WTC11 (cell line): ENCODE results near the gene TMEM238L. TPM values are rescaled to one million over a fixed set of nuclear protein-coding genes. Genes with fewer than 3 reads are reported as not detected.
"Not testable (repeated sequence)": the region's sequence is repeated elsewhere in the genome, so short reads cannot be mapped to it uniquely, and the experiment has no call there.

ENCODE experiments used
- ATAC-seq: fragments of 200-7000 bp; cut with Tn5 transposase; 2 replicates; pipeline ENCODE4 v1.10.0; 2021; ENCODE audit warnings: mild to moderate bottlenecking, moderate library complexity
- Bru-seq: library from RNA; stranded (reverse); fragments of 400-500 nt; gene quantifications from one replicate; lab custom pipeline; 2021; lab: Mats Ljungman, UMichigan
- CTCF ChIA-PET: fragments of 300-600 bp; sonication (Branson Sonifier 250); formaldehyde crosslinking; loops from one replicate; lab custom pipeline; 2021; ENCODE audit warnings: antibody characterized with exemption; lab: Charles Lee
- POLR2A ChIA-PET: fragments of 350-600 bp; sonication (Branson Sonifier 250); formaldehyde crosslinking; loops from one replicate; lab custom pipeline; 2021; ENCODE audit warnings: antibody characterized with exemption; lab: Charles Lee
- DNase-seq: peaks from one replicate; pipeline ENCODE4 v3.0.0; 2021; ENCODE audit warnings: low spot score
- H3K27ac Mint-ChIP-seq: 2 replicates; pipeline ENCODE4 v1.8.0; 2021; ENCODE audit warnings: mixed read lengths
- H3K27me3 Mint-ChIP-seq: 2 replicates; pipeline ENCODE4 v1.8.0; 2021; ENCODE audit warnings: low read depth, mild to moderate bottlenecking, moderate library complexity, mixed read lengths
- H3K36me3 Mint-ChIP-seq: 2 replicates; pipeline ENCODE4 v1.8.0; 2021; ENCODE audit warnings: mixed read lengths
- H3K4me1 Mint-ChIP-seq: 2 replicates; pipeline ENCODE4 v1.8.0; 2022; ENCODE audit warnings: mixed read lengths
- H3K4me3 Mint-ChIP-seq: 2 replicates; pipeline ENCODE4 v1.8.0; 2021; ENCODE audit warnings: mild to moderate bottlenecking, moderate library complexity, mixed read lengths
- H3K9me3 Mint-ChIP-seq: 2 replicates; pipeline ENCODE4 v1.8.0; 2021; ENCODE audit warnings: mixed read lengths
- CBFB ChIP-seq: sonication (generic); formaldehyde crosslinking; IDR thresholded peaks from 2 replicates; pipeline ENCODE4 v1.8.1; 2022; ENCODE audit warnings: mild to moderate bottlenecking, low read depth, missing genetic modification reagents
- E2F4 ChIP-seq: sonication (generic); formaldehyde crosslinking; IDR thresholded peaks from 2 replicates; pipeline ENCODE4 v1.8.1; 2022; ENCODE audit warnings: low read depth, mild to moderate bottlenecking, moderate library complexity, missing genetic modification reagents, borderline replicate concordance
- EMX1 ChIP-seq: fragments of 250-450 bp; sonication (Bioruptor Pico); IDR thresholded peaks from 2 replicates; pipeline ENCODE4 v1.8.0; 2021; ENCODE audit warnings: mild to moderate bottlenecking
- SP1 ChIP-seq: sonication (generic); formaldehyde crosslinking; conservative IDR thresholded peaks from 2 replicates; pipeline ENCODE4 v1.8.1; 2022; ENCODE audit warnings: missing genetic modification reagents
- ZNF232 ChIP-seq: sonication (generic); formaldehyde crosslinking; IDR thresholded peaks from 2 replicates; pipeline ENCODE4 v1.8.0; 2022; ENCODE audit warnings: mild to moderate bottlenecking, missing genetic modification reagents
- long read RNA-seq, 3 experiments: library from RNA in 1 of 3; library from capped mRNA in 1 of 3; library from polyadenylated mRNA in 1 of 3; unstranded in 2 of 3; stranded (forward) in 1 of 3; transcript quantifications; one replicate each; pipeline ENCODE4 v2.0.0, GENCODE V29; 2021
- total RNA-seq: library from RNA; stranded (reverse); gene quantifications from 3 replicates; pipeline ENCODE4 v1.2.3, GENCODE V29; 2021
- TF ChIP-seq, protein P1 (sequence below): sonication (generic); formaldehyde crosslinking; IDR thresholded peaks from 2 replicates; pipeline ENCODE4 v1.8.0; 2022; ENCODE audit warnings: mild to moderate bottlenecking, missing genetic modification reagents
- TF ChIP-seq, protein P2 (sequence below): fragments of 250-450 bp; sonication (Bioruptor Pico); IDR thresholded peaks from 2 replicates; pipeline ENCODE4 v1.9.0; 2021; ENCODE audit warnings: mild to moderate bottlenecking
- TF ChIP-seq, protein P3 (sequence below): fragments of 200-600 bp; IDR thresholded peaks from 2 replicates; pipeline ENCODE4 v1.8.0; 2022; ENCODE audit warnings: antibody characterized with exemption

Gene TMEM238L
- total RNA-seq = not detected in 3 replicates
- Bru-seq, nascent RNA = not detected
- long read RNA-seq, experiment 1 = 0 reads
- long read RNA-seq, experiment 2 = 0 reads
- long read RNA-seq, experiment 3 = 0 reads

DNA sequence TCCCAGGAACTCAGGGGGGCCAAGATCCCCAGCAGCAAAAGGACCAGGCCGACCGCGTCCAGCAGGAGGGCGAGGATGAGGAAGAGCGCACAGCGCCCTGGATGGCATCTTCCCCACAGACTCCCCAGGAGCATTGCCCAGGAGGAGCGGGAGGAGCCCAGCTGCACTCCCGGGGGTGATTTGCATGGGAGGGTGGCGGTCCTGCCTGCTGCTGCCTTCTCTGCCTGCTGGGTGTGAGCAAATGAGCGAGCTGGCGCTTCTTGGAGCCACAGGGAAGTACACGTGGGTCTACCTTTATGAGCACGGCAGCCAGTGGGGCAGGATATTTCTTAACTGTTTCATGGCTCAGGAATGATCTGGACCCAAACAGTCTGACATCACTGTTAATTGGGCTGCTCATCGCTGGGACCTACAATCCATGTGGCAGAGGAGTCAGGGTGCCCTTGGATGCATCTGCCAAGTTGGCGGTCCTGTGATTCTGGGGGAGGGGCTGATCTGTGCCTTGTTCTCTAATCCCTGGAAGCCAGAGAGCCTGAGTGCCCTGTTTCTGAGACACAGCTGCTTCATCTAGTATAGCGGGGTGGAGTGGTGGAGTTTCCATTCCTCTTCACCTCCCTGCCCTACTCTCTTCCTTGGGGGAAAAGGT, at the start of gene TMEM238L:
TMEM238L (minus strand) TSS at position 270 of the 646 bp plus-strand sequence; CDS start at position 134, 136 bp downstream.
- POLR2A ChIA-PET = no interaction called here
- ATAC-seq = no peak
- H3K4me3 Mint-ChIP-seq = no peak within 1 kb of the TSS
- DNase-seq = no peak
- TF ChIP-seq, protein P1, sequence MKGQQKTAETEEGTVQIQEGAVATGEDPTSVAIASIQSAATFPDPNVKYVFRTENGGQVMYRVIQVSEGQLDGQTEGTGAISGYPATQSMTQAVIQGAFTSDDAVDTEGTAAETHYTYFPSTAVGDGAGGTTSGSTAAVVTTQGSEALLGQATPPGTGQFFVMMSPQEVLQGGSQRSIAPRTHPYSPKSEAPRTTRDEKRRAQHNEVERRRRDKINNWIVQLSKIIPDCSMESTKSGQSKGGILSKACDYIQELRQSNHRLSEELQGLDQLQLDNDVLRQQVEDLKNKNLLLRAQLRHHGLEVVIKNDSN (CRISPR knock-in tag) = no peak
- TF ChIP-seq ZNF232 (no peak), CBFB (CRISPR knock-in tag) (no peak)
- no peaks in the 10 kb centered on the region for H3K36me3 Mint-ChIP-seq
- H3K9me3 Mint-ChIP-seq = no peaks in the 10 kb centered on the region
- no peak within 1 kb of the TSS for H3K27ac Mint-ChIP-seq
- H3K4me1 Mint-ChIP-seq = peaks cover 21% of the 10 kb centered on the region
- CTCF ChIA-PET = no interaction called here
- H3K27me3 Mint-ChIP-seq = no peaks in the 10 kb centered on the region

GRCh38 chr17:10846636-10847035, 42.7 kb upstream of the TMEM238L start:
- H3K9me3 Mint-ChIP-seq = peaks cover 40% of the 10 kb centered on the region
- peaks cover 21% of the 10 kb centered on the region for H3K4me1 Mint-ChIP-seq
- H3K27ac Mint-ChIP-seq, POLR2A ChIA-PET, DNase-seq, ATAC-seq, CTCF ChIA-PET, H3K4me3 Mint-ChIP-seq: not testable (repeated sequence)
- H3K27me3 Mint-ChIP-seq = peaks cover 30% of the 10 kb centered on the region
- H3K36me3 Mint-ChIP-seq = peaks cover 13% of the 10 kb centered on the region

GRCh38 chr17:10845388-10845751, 41.5 kb upstream of the TMEM238L start:
- peaks cover 30% of the 10 kb centered on the region for H3K9me3 Mint-ChIP-seq
- peaks cover 21% of the 10 kb centered on the region for H3K4me1 Mint-ChIP-seq
- DNase-seq = no peak
- ATAC-seq = no peak
- peaks cover 24% of the 10 kb centered on the region for H3K27me3 Mint-ChIP-seq
- peak overlapping the region; percentile 82 for H3K4me3 Mint-ChIP-seq
- peaks cover 6% of the 10 kb centered on the region; the same call in 1 of the 2 replicates for H3K36me3 Mint-ChIP-seq
- POLR2A ChIA-PET = interaction anchor here (1.0 kb wide), 2 partner anchors 54 to 78 kb away, joined by 3 to 4 read pairs; no protein-coding TSS in a partner anchor
- no peak for TF ChIP-seq SP1
- TF ChIP-seq EMX1 (CRISPR knock-in tag) = no peak
- no peak for TF ChIP-seq E2F4 (CRISPR knock-in tag)
- CTCF ChIA-PET = interaction anchor here (0.7 to 3.9 kb wide), 35 partner anchors 16 to 1090 kb away, joined by 3 to 99 read pairs (median 5); no protein-coding TSS in a partner anchor
- H3K27ac Mint-ChIP-seq = no peak overlapping the region

DNA sequence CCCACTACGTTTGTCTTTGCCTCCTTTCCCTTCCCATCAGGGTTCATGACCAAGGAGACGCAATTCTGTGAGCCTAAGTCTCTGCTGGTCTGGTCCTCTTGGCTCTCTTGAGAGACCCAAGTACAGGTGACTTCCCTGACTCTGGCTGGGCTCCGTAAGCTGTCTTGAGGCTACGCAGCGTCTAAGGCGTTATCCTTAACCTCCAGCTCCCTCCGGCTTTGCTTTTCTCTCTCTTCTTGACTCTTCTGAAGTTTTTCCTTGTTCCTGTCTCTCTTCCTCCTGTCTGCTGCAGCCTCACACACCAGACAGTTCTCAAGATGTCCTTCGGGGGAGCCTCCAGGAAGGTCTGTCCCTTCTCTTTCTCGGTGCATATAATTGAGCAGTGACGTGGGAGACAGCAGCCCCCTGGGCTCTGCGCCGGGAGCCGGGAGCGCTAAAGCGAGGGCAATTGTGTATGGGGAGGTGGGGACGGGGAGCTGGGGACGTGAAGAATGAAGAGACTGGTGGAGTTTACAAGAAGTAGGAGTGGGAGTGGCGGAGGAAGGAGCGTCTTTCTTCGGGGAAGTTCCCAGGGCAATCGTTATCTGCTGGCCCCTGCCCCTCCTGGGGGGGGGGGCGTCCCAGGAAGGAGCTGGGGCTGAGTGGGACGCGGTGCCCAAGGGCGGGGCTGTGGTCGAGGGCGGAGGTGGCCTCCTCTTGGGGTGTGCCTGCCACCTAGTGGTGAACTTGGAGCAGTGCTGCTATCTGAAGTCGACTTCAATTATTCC, 40.9 kb upstream of the TMEM238L start:
- POLR2A ChIA-PET = interaction anchor here (1.0 kb wide), 2 partner anchors 53 to 78 kb away, joined by 3 to 4 read pairs; no protein-coding TSS in a partner anchor
- ATAC-seq = peak; percentile 89

More for the DNA sequence above, 40.9 kb upstream of the TMEM238L start:
- H3K4me3 Mint-ChIP-seq = peak overlapping the region; percentile 82
- no peak overlapping the region for H3K27ac Mint-ChIP-seq
- H3K27me3 Mint-ChIP-seq = peaks cover 24% of the 10 kb centered on the region
- H3K36me3 Mint-ChIP-seq = peaks cover 6% of the 10 kb centered on the region; the same call in 1 of the 2 replicates
- DNase-seq = peak; percentile 82
- H3K4me1 Mint-ChIP-seq = peaks cover 21% of the 10 kb centered on the region
- TF ChIP-seq, protein P2, sequence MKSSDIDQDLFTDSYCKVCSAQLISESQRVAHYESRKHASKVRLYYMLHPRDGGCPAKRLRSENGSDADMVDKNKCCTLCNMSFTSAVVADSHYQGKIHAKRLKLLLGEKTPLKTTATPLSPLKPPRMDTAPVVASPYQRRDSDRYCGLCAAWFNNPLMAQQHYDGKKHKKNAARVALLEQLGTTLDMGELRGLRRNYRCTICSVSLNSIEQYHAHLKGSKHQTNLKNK (CRISPR knock-in tag) = no peak
- TF ChIP-seq, protein P3, sequence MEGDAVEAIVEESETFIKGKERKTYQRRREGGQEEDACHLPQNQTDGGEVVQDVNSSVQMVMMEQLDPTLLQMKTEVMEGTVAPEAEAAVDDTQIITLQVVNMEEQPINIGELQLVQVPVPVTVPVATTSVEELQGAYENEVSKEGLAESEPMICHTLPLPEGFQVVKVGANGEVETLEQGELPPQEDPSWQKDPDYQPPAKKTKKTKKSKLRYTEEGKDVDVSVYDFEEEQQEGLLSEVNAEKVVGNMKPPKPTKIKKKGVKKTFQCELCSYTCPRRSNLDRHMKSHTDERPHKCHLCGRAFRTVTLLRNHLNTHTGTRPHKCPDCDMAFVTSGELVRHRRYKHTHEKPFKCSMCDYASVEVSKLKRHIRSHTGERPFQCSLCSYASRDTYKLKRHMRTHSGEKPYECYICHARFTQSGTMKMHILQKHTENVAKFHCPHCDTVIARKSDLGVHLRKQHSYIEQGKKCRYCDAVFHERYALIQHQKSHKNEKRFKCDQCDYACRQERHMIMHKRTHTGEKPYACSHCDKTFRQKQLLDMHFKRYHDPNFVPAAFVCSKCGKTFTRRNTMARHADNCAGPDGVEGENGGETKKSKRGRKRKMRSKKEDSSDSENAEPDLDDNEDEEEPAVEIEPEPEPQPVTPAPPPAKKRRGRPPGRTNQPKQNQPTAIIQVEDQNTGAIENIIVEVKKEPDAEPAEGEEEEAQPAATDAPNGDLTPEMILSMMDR = peak; percentile 93
- CTCF ChIA-PET = interaction anchor here (0.6 to 3.9 kb wide), 44 partner anchors 13 to 1091 kb away, joined by 3 to 99 read pairs (median 4); partner anchors contain the start of gene TMEM220
- H3K9me3 Mint-ChIP-seq = peaks cover 29% of the 10 kb centered on the region
